ENCODE measurements around the gene PABPC1L2B.
"Not testable (repeated sequence)": the region's sequence is repeated elsewhere in the genome, so short reads cannot be mapped to it uniquely, and the experiment has no call there.

Gene PABPC1L2B

DNA sequence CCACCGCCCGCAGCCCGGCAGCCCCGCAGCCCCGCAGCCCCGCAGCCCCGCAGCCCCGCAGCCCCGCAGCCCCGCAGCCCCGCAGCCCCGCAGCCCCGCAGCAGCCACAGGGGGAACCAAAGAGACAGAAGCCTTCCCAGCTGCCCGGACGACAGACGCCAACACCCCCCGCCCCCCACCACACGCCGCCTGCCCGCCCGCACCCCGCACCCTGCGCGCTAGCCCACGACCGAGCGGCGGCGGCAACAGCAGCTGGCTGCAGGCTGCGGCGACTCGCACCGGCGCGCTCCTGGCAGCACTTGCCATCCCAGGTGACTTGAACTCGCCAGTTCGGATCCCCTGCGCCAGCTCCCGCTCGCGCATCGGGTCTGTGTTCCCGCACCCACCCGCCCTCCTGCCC lies at the start of gene PABPC1L2B:
TSS of gene PABPC1L2B (plus strand) at position 207 of the 400 bp plus-strand sequence. CDS start 704 bp downstream, outside the sequence.
- not testable (repeated sequence) for DNase-seq (ENCODE audit: extremely low read depth, low read depth); H3K4me3 ChIP-seq (replicated peaks; ENCODE audit: low read depth, low read length)

- not testable (repeated sequence) for H3K4me3 ChIP-seq (replicated peaks; ENCODE audit: low read depth, low read length); DNase-seq (ENCODE audit: extremely low read depth, low read depth)
Measured at GRCh38 chrX:72959971-72960370, 42.8 kb upstream of the PABPC1L2B start.

- DNase-seq (ENCODE audit: extremely low read depth, low read depth); H3K4me3 ChIP-seq (replicated peaks; ENCODE audit: low read depth, low read length): not testable (repeated sequence)
Measured at GRCh38 chrX:72971859-72972258, 30.9 kb upstream of the PABPC1L2B start.

DNA sequence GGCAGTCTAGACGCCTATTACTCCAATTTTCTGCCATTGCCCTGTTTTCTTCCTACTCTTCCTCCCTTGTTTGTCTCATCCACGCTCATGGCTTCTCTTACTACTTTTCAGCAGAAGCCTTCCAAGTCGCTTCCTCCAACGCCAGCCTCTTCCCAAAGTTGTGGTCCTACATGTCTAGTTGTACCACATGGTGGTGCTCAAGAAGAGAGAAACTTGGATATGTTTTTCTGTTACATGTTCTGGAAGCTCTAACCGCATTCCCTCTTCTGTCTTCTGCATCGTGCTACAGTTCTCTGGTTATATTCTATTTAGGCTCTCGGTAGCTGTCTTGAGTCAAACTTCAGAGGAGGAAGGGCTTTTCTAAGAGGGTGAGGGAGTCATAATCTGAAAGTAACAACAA lies 27.9 kb upstream of the PABPC1L2B start:
- H3K4me3 ChIP-seq (replicated peaks; ENCODE audit: low read depth, low read length); DNase-seq (ENCODE audit: extremely low read depth, low read depth): not testable (repeated sequence)

DNA sequence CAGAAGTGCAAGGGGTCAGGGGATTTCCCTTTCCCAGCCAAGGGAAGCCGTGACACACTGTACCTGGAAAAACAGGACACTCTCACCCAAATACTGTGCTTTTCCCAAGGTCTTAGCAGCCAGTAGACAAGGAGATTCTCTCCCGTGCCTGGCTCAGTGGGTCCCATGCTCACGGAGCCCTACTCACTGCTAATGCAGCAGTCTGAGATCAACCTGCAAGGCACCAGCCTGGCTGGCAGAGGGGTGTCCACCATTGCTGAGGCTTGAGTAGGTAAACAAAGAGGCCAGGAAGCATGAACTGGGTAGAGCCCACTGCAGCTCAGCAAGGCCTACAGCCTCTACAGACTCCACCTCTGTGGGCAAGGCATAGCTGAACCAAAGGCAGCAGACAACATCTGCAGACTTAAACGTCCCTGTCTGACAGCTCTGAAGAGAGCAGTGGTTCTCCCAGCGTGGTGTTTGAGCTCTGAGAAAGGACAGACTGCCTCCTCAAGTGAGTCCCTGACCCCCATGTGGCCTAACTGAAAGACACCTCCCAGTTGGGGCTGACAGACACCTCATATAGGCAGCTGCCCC lies 21.8 kb upstream of the PABPC1L2B start:
- not testable (repeated sequence) for DNase-seq (ENCODE audit: extremely low read depth, low read depth); H3K4me3 ChIP-seq (replicated peaks; ENCODE audit: low read depth, low read length)

DNA sequence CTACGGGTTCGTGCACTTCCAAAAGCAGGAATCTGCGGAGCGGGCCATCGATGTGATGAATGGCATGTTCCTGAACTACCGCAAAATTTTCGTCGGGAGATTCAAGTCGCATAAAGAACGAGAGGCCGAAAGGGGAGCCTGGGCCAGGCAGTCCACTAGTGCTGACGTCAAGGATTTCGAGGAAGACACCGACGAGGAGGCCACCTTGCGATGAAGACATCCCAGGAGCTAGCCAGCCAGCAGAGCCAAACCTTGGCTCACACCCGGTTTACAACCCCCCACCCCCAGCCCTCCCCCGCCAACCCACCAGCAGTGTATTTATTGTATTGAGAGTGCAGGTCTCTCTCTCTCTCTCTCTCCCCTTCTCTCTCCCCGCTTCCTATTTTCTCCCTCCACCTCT lies 1.3 kb downstream of the PABPC1L2B start:
- DNase-seq (ENCODE audit: extremely low read depth, low read depth); H3K4me3 ChIP-seq (replicated peaks; ENCODE audit: low read depth, low read length): not testable (repeated sequence)

- no peak for TF ChIP-seq CTCF (IDR thresholded peaks at IDR 0.05; ENCODE audit: low read depth, low read length, missing control alignments)
- H3K4me3 ChIP-seq (replicated peaks; ENCODE audit: low read depth, low read length): no peak overlapping the region
- no peak for DNase-seq (ENCODE audit: extremely low read depth, low read depth)
Measured at GRCh38 chrX:73021361-73022092, 18.8 kb downstream of the PABPC1L2B start.

DNA sequence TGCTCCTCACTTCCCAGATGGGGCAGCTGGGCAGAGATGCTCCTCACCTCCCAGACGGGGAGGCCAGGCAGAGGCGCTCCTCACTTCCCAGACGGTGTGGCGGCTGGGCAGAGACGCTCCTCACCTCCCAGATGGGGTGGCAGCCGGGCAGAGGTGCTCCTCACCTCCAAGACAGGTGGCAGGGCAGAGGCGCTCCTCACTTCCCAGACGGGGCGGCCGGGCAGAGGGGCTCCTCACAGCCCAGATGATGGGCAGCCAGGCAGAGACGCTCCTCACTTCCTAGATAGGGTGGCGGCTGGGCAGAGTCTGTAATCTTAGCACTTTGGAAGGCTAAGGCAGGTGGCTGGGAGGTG lies 19.3 kb downstream of the PABPC1L2B start:
- DNase-seq (ENCODE audit: extremely low read depth, low read depth); H3K4me3 ChIP-seq (replicated peaks; ENCODE audit: low read depth, low read length): not testable (repeated sequence)

- no peak overlapping the region for H3K4me3 ChIP-seq (replicated peaks; ENCODE audit: low read depth, low read length)
- TF ChIP-seq CTCF (IDR thresholded peaks at IDR 0.05; ENCODE audit: low read depth, low read length, missing control alignments): no peak
- no peak for DNase-seq (ENCODE audit: extremely low read depth, low read depth)
Measured at GRCh38 chrX:73028876-73029275, 26.1 kb downstream of the PABPC1L2B start.
